Peyer's patch (tissue), 4 donors: ENCODE results near the gene CORO7.

Source experiments
- CTCF ChIP-seq, 6 experiments: fragments of 450-650 bp in 4 of 6; fragments of 200-600 bp in 2 of 6; sonication (generic) in 1 of 6; IDR thresholded peaks; one replicate each; pipeline ENCODE4 v1.5.1; 2017 to 2019; ENCODE audit warnings: antibody characterized with exemption in 6 of 6, mild to moderate bottlenecking in 3 of 6, moderate library complexity in 1 of 6
- POLR2A ChIP-seq, 2 donors: fragments of 450-650 bp; IDR thresholded peaks; one replicate each; pipeline ENCODE4 v1.5.1; 2017; ENCODE audit warnings: antibody characterized with exemption in 2 of 2, mild to moderate bottlenecking in 2 of 2, moderate library complexity in 2 of 2

DNA sequence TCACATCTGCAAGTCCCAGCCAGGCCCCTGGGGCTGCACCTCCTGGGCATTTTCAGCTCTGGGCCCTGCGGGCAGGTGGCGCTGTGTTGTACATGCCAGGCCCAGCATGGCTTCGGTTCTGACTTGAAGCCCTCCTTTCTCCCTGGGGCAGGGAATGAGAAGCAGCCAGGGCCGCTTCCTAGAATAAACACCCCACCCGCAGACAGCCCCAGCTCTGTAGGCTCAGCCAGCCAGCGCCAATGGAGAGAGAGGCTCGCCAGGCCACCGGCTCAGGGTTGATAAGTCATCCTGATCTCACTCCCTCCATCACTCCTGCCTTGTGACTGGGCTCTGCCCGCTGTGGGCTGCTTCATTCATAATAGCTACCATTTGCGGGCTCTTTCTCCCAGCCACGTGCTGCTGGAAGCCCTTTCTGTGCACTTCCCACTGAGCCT lies 106.5 kb downstream of the CORO7 start:
- TF ChIP-seq CTCF (IDR thresholded peaks at IDR 0.05), result peak; percentile 50 to 71 (median 63)
- no peak for TF ChIP-seq POLR2A (IDR thresholded peaks at IDR 0.05)
